ENCODE measurements around the gene MDGA2. TPM values are rescaled to one million over a fixed set of nuclear protein-coding genes. Genes with fewer than 3 reads are reported as not detected.

MDGA2 gene
- total and polyA plus RNA-seq, 2 of the 13 experiments (the other 11 are each of a cell fraction or from before 2014, with no cell fraction given) = not detected

GRCh38 chr14:47195582-47195981 is 479.8 kb downstream of the MDGA2 start:
- H3K9ac ChIP-seq (ENCODE audit: insufficient read depth, low read depth, low read length) = no peak overlapping the region
- no peaks in the 10 kb centered on the region for H3K9me3 ChIP-seq (ENCODE audit: low read length)
- TF ChIP-seq, protein P1, sequence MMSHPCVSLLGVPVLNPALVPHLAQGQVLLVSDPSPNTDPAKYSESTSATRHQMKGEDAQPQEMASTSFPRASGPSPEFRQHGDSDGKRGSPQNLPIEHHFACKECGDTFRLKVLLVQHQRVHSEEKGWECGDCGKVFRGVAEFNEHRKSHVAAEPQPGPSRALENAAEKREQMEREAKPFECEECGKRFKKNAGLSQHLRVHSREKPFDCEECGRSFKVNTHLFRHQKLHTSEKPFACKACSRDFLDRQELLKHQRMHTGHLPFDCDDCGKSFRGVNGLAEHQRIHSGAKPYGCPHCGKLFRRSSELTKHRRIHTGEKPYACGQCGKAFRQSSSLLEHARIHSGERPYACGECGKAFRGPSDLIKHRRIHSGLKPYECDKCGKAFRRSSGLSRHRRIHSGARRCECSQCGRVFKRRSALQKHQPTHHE (CRISPR knock-in tag; IDR thresholded peaks at IDR 0.05; ENCODE audit: borderline replicate concordance) = no peak
- TF ChIP-seq KDM5A (IDR thresholded peaks at IDR 0.05; ENCODE audit: borderline replicate concordance, low read length) = no peak
- no peak for TF ChIP-seq ZNF207 (IDR thresholded peaks at IDR 0.05; ENCODE audit: borderline replicate concordance)
- no peak for TF ChIP-seq EEA1 (CRISPR knock-in tag; IDR thresholded peaks at IDR 0.05; ENCODE audit: borderline replicate concordance)
- no peak for TF ChIP-seq GTF2F1 (IDR thresholded peaks at IDR 0.05; ENCODE audit: low read length)
- no peak for TF ChIP-seq E2F5 (CRISPR knock-in tag; conservative IDR thresholded peaks at IDR 0.05)
- no peak for TF ChIP-seq KLF15 (CRISPR knock-in tag; IDR thresholded peaks at IDR 0.05; ENCODE audit: borderline replicate concordance)
- TF ChIP-seq, protein P2, sequence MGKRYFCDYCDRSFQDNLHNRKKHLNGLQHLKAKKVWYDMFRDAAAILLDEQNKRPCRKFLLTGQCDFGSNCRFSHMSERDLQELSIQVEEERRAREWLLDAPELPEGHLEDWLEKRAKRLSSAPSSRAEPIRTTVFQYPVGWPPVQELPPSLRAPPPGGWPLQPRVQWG (CRISPR knock-in tag; IDR thresholded peaks at IDR 0.05; ENCODE audit: borderline replicate concordance, low read depth) = no peak
- no peak for TF ChIP-seq ZNF432 (CRISPR knock-in tag; IDR thresholded peaks at IDR 0.05; ENCODE audit: borderline replicate concordance)
- TF ChIP-seq ZNF605 (CRISPR knock-in tag; IDR thresholded peaks at IDR 0.05) = no peak
- TF ChIP-seq ESRRA (CRISPR knock-in tag; IDR thresholded peaks at IDR 0.05; ENCODE audit: low read depth) = no peak
- TF ChIP-seq SOX13 (IDR thresholded peaks at IDR 0.05) = no peak
- no peak for TF ChIP-seq SOX13 (CRISPR knock-in tag; conservative IDR thresholded peaks at IDR 0.05 in 1 of 2, IDR thresholded peaks at IDR 0.05 in 1 of 2)
- no peak for TF ChIP-seq YEATS4 (CRISPR knock-in tag; IDR thresholded peaks at IDR 0.05; ENCODE audit: borderline replicate concordance)
- no peak for TF ChIP-seq ZFYVE20 (CRISPR knock-in tag; IDR thresholded peaks at IDR 0.05; ENCODE audit: borderline replicate concordance, low read depth)
- TF ChIP-seq ZNF772 (CRISPR knock-in tag; IDR thresholded peaks at IDR 0.05) = no peak
- TF ChIP-seq HOXD1 (CRISPR knock-in tag; IDR thresholded peaks at IDR 0.05) = no peak
- TF ChIP-seq RNF219 (CRISPR knock-in tag; IDR thresholded peaks at IDR 0.05) = no peak
- TF ChIP-seq ZNF234 (CRISPR knock-in tag; conservative IDR thresholded peaks at IDR 0.05) = no peak
- TF ChIP-seq RORA (CRISPR knock-in tag; IDR thresholded peaks at IDR 0.05) = no peak
- no peak for TF ChIP-seq ZBTB8A (CRISPR knock-in tag; IDR thresholded peaks at IDR 0.05; ENCODE audit: borderline replicate concordance, low read depth)
- in situ Hi-C loops (cut with HindIII; ENCODE audit: extremely low pct_ligation_motif_present, low pct_unique_long_range_greater_than_20kb) (no loop called here), intact Hi-C loops (cut with micrococcal nuclease; ENCODE audit: unreplicated experiment) (no loop called here)
- FAIRE-seq = no peak
- ChIA-PET POLR2A (no interaction called here), CTCF (ENCODE audit: low intra/inter-chr PET ratio, low total read pairs) (no interaction called here)
- no peaks in the 10 kb centered on the region for H3K36me3 ChIP-seq (replicated peaks in 1 of 2; ENCODE audit: control insufficient read depth in 1 of 2, insufficient read depth in 2 of 2, low read length in 2 of 2)
- DNase-seq (ENCODE audit: low spot score) = no peak
- H3K4me2 ChIP-seq (ENCODE audit: low read depth, low read length) = no peak overlapping the region
- no peak overlapping the region for H3K27ac ChIP-seq (ENCODE audit: extremely low read length, insufficient read depth, low read length)
- no TSS peak for BruUV-seq (replicated peaks)
- no peaks in the 10 kb centered on the region for H4K20me1 ChIP-seq (ENCODE audit: insufficient read depth, low read length)
- no peaks in the 10 kb centered on the region for H3K79me2 ChIP-seq (ENCODE audit: insufficient read depth, low read length)
- H3K27me3 ChIP-seq (ENCODE audit: control insufficient read depth in 1 of 2, insufficient read depth in 2 of 2, low read length in 2 of 2) = no peaks in the 10 kb centered on the region
- no peak overlapping the region for H2AFZ ChIP-seq (ENCODE audit: low read length)
- no peak overlapping the region for H3K4me3 ChIP-seq (replicated peaks in 1 of 3; ENCODE audit: insufficient read depth in 1 of 3, low read depth in 2 of 3, low read length in 3 of 3)
- WGBS (ENCODE audit: low lambda C conversion rate) = 7% methylated on average over 1 of the region's 1 CpG
- no peak for ATAC-seq
- no peaks in the 10 kb centered on the region for H3K4me1 ChIP-seq (ENCODE audit: insufficient read depth, low read length)

Data from HepG2 (cell line).